Kidney epithelial cell (primary cell): ENCODE measurements around the gene MYPN. TPM values are rescaled to one million over a fixed set of nuclear protein-coding genes. Genes with fewer than 3 reads are reported as not detected.

Experiments used
- DNase-seq: peaks from one replicate; pipeline ENCODE4 v3.0.0-alpha.2; 2010; ENCODE audit warnings: low read depth
- H3K27me3 ChIP-seq: 2 replicates; pipeline ENCODE4 v1.6.0; 2011; ENCODE audit warnings: low read length; ENCODE audit not compliant: control insufficient read depth, insufficient read depth
- H3K36me3 ChIP-seq: 2 replicates; pipeline ENCODE4 v1.5.1; 2011; ENCODE audit warnings: low read length; ENCODE audit not compliant: control insufficient read depth, insufficient read depth
- H3K4me3 ChIP-seq: 2 replicates; pipeline ENCODE4 v1.5.1; 2011; ENCODE audit warnings: low read depth, mild to moderate bottlenecking, control low read depth, low read length
- CTCF ChIP-seq: IDR thresholded peaks from 2 replicates; pipeline ENCODE4 v1.5.1; 2011; ENCODE audit warnings: mild to moderate bottlenecking, moderate library complexity, low read length, control low read depth, inconsistent platforms; ENCODE audit not compliant: insufficient read depth, poor library complexity, severe bottlenecking
- total RNA-seq: library from RNA; depleted of rRNA; stranded (reverse); fragments of >200 nt; gene quantifications from 2 replicates; pipeline ENCODE4 v1.2.3, GENCODE V29; 2015

The MYPN gene
- total RNA-seq, 1 donor from 2014 or later: 0.04 TPM

- H3K4me3 ChIP-seq: no peak overlapping the region
- DNase-seq: peak; percentile 28
- H3K27me3 ChIP-seq: no peaks in the 10 kb centered on the region
- no peaks in the 10 kb centered on the region for H3K36me3 ChIP-seq
- no peak for TF ChIP-seq CTCF
Observed at GRCh38 chr10:68171539-68172080, 62.3 kb downstream of the MYPN start.

DNA sequence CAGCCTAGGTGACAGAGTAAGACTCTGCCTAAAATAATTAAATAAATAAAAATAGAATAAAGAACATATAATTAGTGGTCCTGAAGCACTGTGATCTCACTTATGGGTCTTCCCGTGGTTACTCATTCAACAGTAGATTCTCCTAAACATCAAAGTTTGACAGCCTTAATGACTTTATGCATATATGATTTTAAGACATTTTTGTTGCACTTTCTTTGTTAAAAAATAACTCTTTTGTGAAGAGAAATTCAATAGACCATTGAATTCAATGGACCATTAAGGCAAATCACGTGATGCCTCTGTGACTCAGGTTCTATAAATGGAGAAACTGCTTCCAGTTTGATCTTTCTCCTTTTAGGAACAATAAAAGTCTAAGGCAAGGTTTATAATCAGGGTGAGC, 63.0 kb downstream of the MYPN start:
- DNase-seq: peak; percentile 61
- TF ChIP-seq CTCF: no peak
- no peak overlapping the region for H3K4me3 ChIP-seq
- H3K27me3 ChIP-seq: no peaks in the 10 kb centered on the region
- no peaks in the 10 kb centered on the region for H3K36me3 ChIP-seq

GRCh38 chr10:68175949-68176348, 66.7 kb downstream of the MYPN start:
- no peak for DNase-seq
- Histone ChIP-seq H3K36me3 (no peaks in the 10 kb centered on the region), H3K4me3 (no peak overlapping the region), H3K27me3 (no peaks in the 10 kb centered on the region)
- TF ChIP-seq CTCF: no peak

DNA sequence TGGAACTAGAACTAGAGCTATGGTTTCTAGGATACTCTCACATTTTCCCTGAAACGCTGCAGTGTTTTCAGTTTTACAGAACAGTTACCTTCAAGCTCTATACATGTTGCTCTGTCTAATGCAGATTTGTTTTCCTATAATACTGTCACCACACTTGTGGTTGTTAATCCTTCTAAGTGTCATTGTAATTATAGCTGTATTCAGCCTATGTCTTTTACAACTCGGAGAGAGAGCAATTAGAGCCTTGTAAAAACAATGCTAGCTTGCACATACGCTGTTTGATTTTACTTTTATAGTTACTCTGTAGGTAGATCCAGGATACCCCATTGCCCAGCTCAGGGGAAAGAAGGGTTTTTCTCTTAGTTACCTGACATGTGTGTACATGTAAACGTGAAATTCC, 67.5 kb downstream of the MYPN start:
- DNase-seq: no peak
- no peaks in the 10 kb centered on the region for H3K36me3 ChIP-seq
- no peaks in the 10 kb centered on the region for H3K27me3 ChIP-seq
- no peak overlapping the region for H3K4me3 ChIP-seq
- no peak for TF ChIP-seq CTCF

GRCh38 chr10:68178592-68178991, 69.3 kb downstream of the MYPN start:
- H3K27me3 ChIP-seq: no peaks in the 10 kb centered on the region
- no peak for TF ChIP-seq CTCF
- DNase-seq: no peak

DNA sequence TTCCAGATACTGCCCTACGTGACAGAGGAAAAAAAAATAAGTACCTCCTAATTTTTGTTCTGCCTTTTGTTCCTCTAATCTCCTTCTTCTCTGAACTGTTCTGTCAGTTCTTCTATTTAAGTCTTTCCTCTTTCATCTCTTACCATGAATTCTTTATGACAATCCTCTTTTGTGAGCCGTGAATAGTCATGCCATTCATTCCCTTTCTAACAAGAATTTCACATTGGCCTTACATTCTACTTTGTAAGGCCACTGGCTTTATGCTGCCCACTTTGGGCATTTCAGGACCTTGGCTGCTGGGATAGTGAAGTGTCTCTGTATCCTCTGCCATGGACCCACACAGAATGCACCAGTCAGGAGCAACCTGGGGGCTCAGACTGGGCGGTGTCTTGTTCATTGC, 69.7 kb downstream of the MYPN start:
- no peak for TF ChIP-seq CTCF
- no peaks in the 10 kb centered on the region for H3K36me3 ChIP-seq
- no peaks in the 10 kb centered on the region for H3K27me3 ChIP-seq
- H3K4me3 ChIP-seq: no peak overlapping the region
- no peak for DNase-seq

More at GRCh38 chr10:68178592-68178991, 69.3 kb downstream of the MYPN start:
- Histone ChIP-seq H3K36me3 (no peaks in the 10 kb centered on the region), H3K4me3 (no peak overlapping the region)
